Thyroid gland (tissue), 4 donors: ENCODE measurements around the gene ANKRD36B. TPM values are rescaled to one million over a fixed set of nuclear protein-coding genes. Genes with fewer than 3 reads are reported as not detected.
"Not testable (repeated sequence)": the region's sequence is repeated elsewhere in the genome, so short reads cannot be mapped to it uniquely, and the experiment has no call there.

Experiments
- DNase-seq, 2 donors: peaks; one replicate each; pipeline ENCODE4 v3.0.0-alpha.2; 2019
- H3K27ac ChIP-seq, 3 donors: fragments of 200-600 bp; sonication (generic); 1 replicate in 2 of 3; 2 replicates in 1 of 3; pipeline ENCODE4 v1.5.1; 2016 to 2019; ENCODE audit warnings: mild to moderate bottlenecking in 1 of 3, moderate library complexity in 1 of 3
- H3K27me3 ChIP-seq: fragments of 200-600 bp; sonication (generic); one replicate; pipeline ENCODE4 v1.5.1; 2019
- H3K36me3 ChIP-seq, 2 donors: fragments of 200-600 bp; sonication (generic); one replicate each; pipeline ENCODE4 v1.5.1; 2016 to 2019
- H3K4me1 ChIP-seq, 2 donors: fragments of 200-600 bp; sonication (generic); one replicate each; pipeline ENCODE4 v1.5.1; 2017 to 2019
- H3K4me3 ChIP-seq, 3 donors: fragments of 200-600 bp; sonication (generic); replicated peaks in 1 of 3; 1 replicate in 2 of 3; 2 replicates in 1 of 3; pipeline ENCODE4 v1.5.1; 2016; ENCODE audit warnings: mild to moderate bottlenecking in 1 of 3
- H3K9me3 ChIP-seq: fragments of 200-600 bp; sonication (generic); one replicate; pipeline ENCODE4 v1.5.1; 2017
- WGBS, 2 donors: methylation state at CpG; one replicate each; pipeline ENCODE4 v1.1.5; 2017; 5-methylcytosine and 5-hydroxymethylcytosine counted together
- intact Hi-C: fragments of 100-400 bp; cut with DNase I; formaldehyde crosslinking; loops from one replicate; pipeline ENCODE4 v1.15.1; 2023
- total RNA-seq, 4 donors: library from RNA; depleted of rRNA; stranded (reverse); fragments of >200 nt; gene quantifications; one replicate each; pipeline ENCODE4 v1.2.3, GENCODE V29; 2016
- TF ChIP-seq, protein P1 (sequence below), 6 experiments: fragments of 200-600 bp in 3 of 6; fragments of 450-650 bp in 3 of 6; sonication (generic) in 3 of 6; IDR thresholded peaks; one replicate each; pipeline ENCODE4 v1.5.1; 2016 to 2019; ENCODE audit warnings: antibody characterized with exemption in 6 of 6, mild to moderate bottlenecking in 2 of 6, inconsistent platforms in 1 of 6, moderate library complexity in 1 of 6

The ANKRD36B gene
- total RNA-seq, 4 donors from 2014 or later, result 26.5 to 60.1 (median 39.0) TPM

DNA sequence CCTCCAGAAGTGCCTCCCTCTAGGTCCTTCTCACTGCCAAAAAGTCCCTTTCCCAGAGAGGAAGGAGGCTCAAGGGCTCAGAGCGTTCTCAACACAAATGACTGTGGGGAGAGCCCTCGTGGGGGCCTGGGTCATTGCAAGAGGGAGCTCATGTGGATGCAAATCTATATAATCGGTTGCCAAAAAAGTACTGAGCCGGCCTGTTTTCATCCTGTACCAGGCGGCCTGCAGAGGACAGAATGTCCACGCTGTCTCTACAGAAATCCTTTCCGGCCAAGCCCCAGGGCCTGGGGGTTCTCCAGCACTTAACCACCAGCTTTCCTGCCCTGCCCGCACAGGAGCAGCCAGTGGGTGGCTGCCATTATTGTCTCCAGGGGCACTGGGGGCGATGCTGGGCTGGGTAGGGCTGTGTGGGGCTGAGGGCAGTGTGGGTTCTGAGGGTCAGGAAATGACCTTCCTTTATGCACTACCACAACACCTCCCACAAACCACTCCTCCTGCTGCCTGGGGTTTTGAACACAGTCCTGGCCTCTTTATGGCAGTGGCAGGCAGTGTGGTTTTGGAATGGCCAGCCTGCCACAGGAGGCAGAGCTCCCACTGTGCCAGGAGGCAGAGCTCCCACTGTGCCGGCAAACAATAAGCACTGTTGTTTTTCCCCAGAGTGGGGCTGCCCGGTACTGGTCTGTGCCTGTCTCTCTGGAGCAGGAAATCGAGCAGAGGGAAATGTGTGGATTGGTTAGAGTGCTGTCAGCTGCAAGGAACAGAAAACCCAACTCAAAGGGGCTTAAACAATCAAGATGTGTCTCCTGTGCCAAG is 16.1 kb upstream of the ANKRD36B start:
- H3K36me3 ChIP-seq, H3K9me3 ChIP-seq, H3K27ac ChIP-seq, H3K4me1 ChIP-seq, H3K27me3 ChIP-seq, H3K4me3 ChIP-seq, intact Hi-C loops: not testable (repeated sequence)
- WGBS, 2 donors, result no CpG with 5 or more reads among the region's 12 CpGs
- peak; percentile 6 to 7 for DNase-seq

DNA sequence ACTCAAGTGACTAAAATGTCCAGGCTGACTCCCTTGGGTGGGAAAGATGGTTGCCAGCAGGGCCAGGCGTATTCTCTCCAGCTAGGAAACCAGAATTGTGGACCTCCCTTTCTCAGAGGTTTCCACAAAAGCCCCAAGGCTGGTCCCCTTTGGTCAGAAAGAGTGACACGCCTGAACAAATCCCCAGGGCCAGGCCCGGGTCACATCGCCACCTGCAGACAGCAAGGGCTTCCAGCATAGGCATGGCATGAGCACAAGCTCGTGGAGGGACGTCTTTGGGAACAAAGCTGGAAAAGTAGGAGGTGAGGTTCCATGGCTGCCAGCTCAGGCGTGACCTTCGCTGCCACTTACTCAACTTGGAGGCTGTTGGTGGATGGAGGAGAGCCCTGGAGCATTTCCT is 15.4 kb upstream of the ANKRD36B start:
- intact Hi-C loops, DNase-seq, H3K36me3 ChIP-seq, H3K27ac ChIP-seq, H3K4me1 ChIP-seq, H3K4me3 ChIP-seq, H3K9me3 ChIP-seq, H3K27me3 ChIP-seq: not testable (repeated sequence)
- WGBS, 2 donors, result no CpG with 5 or more reads among the region's 8 CpGs

DNA sequence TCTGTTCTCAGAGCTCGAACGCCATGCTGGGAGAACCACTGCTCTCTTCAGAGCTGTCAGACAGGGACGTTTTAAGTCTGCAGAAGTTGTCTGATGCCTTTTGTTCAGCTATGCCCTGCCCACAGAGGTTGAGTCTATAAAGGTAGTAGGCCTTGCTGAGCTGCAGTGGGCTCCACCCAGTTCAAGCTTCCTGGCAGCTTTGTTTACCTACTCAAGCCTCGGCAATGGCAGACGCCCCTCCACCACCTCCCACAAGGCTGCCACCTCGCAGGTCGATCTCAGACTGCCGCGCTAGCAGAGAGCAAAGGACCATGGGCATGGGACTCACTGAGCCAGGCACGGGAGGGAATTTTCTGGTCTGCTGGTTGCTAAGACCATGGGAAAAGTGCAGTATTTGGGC is 11.9 kb upstream of the ANKRD36B start:
- H3K4me3 ChIP-seq, H3K36me3 ChIP-seq, H3K27ac ChIP-seq, H3K27me3 ChIP-seq, intact Hi-C loops, H3K9me3 ChIP-seq, DNase-seq, H3K4me1 ChIP-seq: not testable (repeated sequence)
- WGBS, 2 donors, result 89% methylated on average over 3 of the region's 10 CpGs; no CpG with 5 or more reads in 1 of the 2 donors

DNA sequence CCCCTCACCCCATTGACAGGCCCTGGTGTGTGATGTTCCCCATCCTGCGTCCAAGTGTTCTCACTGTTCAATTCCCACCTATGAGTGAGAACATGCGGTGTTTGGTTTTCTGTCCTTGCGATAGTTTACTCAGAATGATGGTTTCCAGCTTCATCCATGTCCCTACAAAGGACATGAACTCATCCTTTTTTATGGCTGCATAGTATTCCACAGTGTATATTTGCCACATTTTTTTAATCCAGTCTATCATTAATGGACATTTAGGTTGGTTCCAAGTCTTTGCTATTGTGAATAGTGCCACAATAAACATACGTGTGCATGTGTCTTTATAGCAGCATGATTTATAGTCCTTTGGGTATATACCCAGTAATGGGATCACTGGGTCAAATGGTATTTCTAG is 6.5 kb upstream of the ANKRD36B start:
- not testable (repeated sequence) for H3K27me3 ChIP-seq, H3K36me3 ChIP-seq, H3K4me1 ChIP-seq, DNase-seq, H3K4me3 ChIP-seq, H3K9me3 ChIP-seq, H3K27ac ChIP-seq
- intact Hi-C loops, result loop anchor here (10.0 kb wide), 1 partner anchor 99 kb away; no protein-coding TSS in a partner anchor
- WGBS, 2 donors, result 94 to 97% methylated on average over 4 of the region's 4 CpGs

DNA sequence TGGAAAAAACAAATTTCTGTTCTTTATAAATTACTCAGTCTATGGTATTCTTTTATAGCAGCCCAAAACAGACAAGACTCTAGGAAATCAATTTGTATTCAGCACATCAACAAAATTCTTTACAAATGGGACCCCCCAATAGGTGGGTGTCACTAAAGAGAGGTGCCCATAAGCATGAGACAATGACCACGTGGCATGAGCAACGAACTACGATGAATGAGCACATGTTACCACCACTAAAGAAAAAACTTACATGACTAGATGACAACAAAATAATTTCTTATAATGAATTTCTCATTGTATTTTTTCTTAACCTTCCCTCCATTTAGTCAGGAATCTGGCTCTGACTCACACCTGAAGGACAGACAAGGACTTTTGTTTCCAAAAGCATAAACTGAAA is 3.8 kb upstream of the ANKRD36B start:
- not testable (repeated sequence) for H3K36me3 ChIP-seq, H3K27me3 ChIP-seq, H3K4me3 ChIP-seq, DNase-seq, H3K27ac ChIP-seq, H3K4me1 ChIP-seq, H3K9me3 ChIP-seq
- intact Hi-C loops, result loop anchor here (10.0 kb wide), 1 partner anchor 101 kb away; no protein-coding TSS in a partner anchor
- 91 to 94% methylated on average over 3 of the region's 3 CpGs for WGBS, 2 donors

DNA sequence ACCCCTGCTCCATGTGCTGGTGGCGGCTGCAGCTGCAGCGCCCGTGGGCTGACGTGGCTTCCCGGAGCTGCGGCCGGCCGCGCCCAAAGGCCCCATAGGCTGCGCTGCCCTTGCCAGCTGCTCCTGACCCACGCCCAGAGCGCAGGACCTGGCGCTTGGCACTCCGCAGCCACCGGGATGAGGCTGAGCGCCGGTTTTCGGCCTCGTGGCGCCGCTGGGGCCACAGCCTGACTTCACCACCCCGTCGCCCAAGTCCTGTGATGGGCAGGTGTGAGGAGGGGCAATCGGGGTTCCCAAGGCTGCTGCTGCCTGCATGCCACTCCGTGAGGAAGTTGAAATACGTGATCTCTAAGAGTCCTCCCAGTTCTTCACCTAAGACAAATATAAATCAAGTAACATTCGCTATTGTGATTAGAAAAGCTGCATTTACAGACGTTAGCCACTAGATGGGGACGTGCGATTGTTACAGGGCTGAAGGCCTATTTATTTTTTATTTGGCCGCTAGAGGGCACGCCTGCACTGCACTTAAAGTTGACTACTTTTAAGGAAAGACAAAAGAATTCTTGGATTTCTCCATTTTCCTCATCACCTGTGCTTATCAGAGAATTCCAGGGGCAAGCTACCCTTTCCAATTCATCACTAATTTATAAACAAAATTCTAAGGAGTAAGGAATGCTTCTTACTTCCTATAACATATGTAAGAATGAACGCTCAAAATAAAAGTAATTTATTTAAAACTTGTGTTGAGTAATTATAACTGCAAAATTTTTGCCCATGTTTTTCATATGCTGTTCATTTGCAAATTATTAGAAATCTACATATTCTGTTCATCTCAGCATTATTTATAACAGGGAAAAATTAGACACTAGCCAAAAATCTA is 1.1 kb upstream of the ANKRD36B start:
- H3K36me3 ChIP-seq, result not testable (repeated sequence)
- 4 to 7% methylated on average over 10 to 18 of the region's 33 CpGs for WGBS, 2 donors

DNA sequence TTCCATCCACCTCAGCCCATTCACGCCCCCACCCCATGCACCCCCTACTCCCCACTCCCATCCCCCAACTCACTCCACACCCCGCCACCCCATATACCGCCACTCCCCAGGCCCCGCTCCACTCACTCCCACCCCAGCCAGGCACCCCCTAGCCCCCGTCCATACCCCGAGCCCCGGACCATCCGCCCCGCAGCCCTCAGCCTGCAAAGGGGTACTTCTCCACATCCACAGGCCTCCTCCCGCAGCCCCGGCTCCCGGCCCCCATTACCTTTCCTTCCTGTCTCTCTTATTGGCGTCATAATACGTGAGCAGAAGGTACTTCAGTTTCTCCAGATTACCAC is 450 bp downstream of the ANKRD36B start:
- H3K36me3 ChIP-seq, H3K4me1 ChIP-seq, DNase-seq, H3K27me3 ChIP-seq, intact Hi-C loops, H3K9me3 ChIP-seq: not testable (repeated sequence)
- peak overlapping the region; percentile 53 to 96 (median 78) for H3K27ac ChIP-seq
- 0 to 3% methylated on average over 2 to 5 of the region's 14 CpGs for WGBS, 2 donors
- peak overlapping the region in 2 of 3 donors; percentile 35 to 51 for H3K4me3 ChIP-seq

More for the DNA sequence above, 1.1 kb upstream of the ANKRD36B start:
- not testable (repeated sequence) for H3K9me3 ChIP-seq, H3K27me3 ChIP-seq, H3K4me1 ChIP-seq
- peak overlapping the region; percentile 33 to 51 (median 44) for H3K4me3 ChIP-seq
- DNase-seq, result peak; percentile 82 to 83
- TF ChIP-seq, protein P1, sequence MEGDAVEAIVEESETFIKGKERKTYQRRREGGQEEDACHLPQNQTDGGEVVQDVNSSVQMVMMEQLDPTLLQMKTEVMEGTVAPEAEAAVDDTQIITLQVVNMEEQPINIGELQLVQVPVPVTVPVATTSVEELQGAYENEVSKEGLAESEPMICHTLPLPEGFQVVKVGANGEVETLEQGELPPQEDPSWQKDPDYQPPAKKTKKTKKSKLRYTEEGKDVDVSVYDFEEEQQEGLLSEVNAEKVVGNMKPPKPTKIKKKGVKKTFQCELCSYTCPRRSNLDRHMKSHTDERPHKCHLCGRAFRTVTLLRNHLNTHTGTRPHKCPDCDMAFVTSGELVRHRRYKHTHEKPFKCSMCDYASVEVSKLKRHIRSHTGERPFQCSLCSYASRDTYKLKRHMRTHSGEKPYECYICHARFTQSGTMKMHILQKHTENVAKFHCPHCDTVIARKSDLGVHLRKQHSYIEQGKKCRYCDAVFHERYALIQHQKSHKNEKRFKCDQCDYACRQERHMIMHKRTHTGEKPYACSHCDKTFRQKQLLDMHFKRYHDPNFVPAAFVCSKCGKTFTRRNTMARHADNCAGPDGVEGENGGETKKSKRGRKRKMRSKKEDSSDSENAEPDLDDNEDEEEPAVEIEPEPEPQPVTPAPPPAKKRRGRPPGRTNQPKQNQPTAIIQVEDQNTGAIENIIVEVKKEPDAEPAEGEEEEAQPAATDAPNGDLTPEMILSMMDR (IDR thresholded peaks at IDR 0.05), result peak; percentile 84 to 100 (median 98)
- intact Hi-C loops, result loop anchor here (10.0 kb wide), 1 partner anchor 104 kb away; no protein-coding TSS in a partner anchor
- peak overlapping the region; percentile 91 to 96 (median 96) for H3K27ac ChIP-seq

DNA sequence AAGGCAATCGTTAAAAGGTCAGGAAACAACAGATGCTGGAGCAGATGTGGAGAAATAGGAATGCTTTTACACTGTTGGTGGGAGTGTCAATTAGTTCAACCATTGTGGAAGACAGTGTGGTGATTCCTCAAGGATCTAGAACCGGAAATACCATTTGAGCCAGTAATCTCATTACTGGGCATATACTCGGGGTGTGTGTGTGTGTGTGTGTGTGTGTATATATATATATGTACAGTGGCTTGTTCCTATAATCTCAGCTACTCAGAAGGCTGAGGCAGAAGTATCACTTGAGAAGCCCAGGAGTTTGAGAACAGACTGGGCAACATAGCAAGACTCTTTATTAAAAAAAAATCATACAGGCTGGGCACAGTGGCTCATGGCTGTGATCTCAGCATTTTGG is 24.0 kb downstream of the ANKRD36B start:
- intact Hi-C loops, H3K4me3 ChIP-seq, H3K27me3 ChIP-seq, H3K36me3 ChIP-seq, H3K27ac ChIP-seq, H3K9me3 ChIP-seq, H3K4me1 ChIP-seq, DNase-seq: not testable (repeated sequence)
- WGBS, 2 donors, result 81 to 92% methylated on average over 3 of the region's 3 CpGs

DNA sequence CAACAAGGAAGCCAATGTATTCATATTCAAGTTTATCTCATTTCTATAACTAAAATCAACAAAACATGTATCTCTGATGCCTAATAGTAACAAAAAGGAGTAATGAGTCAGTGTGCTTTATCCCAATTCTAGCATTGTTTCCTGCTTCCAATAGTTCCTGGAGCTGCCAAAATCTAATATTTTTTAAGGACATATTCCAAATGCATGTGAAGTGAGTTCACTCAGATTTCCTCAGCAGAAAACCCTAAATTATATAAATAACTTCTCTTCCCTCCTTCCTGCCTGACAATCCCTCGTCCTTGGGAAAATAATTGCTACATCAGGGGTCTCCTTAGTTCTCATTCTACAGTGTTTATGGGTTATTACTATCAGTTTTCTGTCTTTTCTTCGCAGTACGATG is 37.3 kb downstream of the ANKRD36B start:
- H3K4me3 ChIP-seq, intact Hi-C loops, H3K4me1 ChIP-seq, DNase-seq, H3K27ac ChIP-seq, H3K9me3 ChIP-seq, H3K27me3 ChIP-seq: not testable (repeated sequence)
- WGBS, 2 donors, result 66 to 79% methylated on average over 3 of the region's 3 CpGs
- H3K36me3 ChIP-seq, result peaks cover 3 to 19% of the 10 kb centered on the region in 2 donors

DNA sequence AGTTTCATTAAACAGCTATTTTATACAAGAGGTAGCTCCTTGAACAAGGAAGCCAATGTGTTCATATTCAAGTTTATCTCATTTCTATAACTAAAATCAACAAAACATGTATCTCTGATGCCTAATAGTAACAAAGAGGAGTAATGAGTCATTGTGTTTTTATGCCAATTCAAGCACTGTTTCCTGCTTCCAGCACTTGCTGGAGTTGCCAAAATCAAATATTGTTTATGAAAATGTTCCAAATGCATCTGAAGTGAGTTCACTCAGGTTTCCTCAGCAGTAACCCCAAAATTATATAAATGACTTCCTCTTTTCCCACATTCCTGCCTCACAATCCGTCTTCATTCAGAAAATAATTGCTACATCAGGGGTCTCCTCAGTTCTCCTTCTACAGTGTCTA is 39.2 kb downstream of the ANKRD36B start:
- H3K4me3 ChIP-seq, H3K27me3 ChIP-seq, H3K4me1 ChIP-seq, H3K9me3 ChIP-seq, H3K27ac ChIP-seq, DNase-seq, intact Hi-C loops: not testable (repeated sequence)
- 68 to 73% methylated on average over 1 of the region's 1 CpG for WGBS, 2 donors
- peaks cover 3 to 17% of the 10 kb centered on the region in 2 donors for H3K36me3 ChIP-seq

DNA sequence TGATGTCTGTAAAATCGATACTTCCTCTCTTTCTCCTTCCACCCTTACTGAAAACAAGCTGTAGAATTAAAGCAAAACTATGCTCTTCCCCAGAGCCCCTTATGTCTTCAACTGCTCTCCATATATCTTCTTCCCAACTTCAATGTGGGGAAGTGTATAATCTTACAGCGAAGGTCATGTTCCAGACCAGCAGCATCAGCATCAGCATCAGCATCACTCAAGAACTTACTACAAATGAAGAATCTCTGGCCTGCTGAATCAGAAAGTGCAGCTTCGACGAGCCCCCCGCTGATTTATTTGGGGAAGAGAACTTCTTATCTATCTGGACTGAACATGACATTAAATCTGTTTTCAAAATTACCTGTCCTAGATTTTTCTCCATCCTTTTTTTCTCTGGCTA is 40.6 kb downstream of the ANKRD36B start:
- H3K4me3 ChIP-seq, H3K4me1 ChIP-seq, H3K27ac ChIP-seq, H3K36me3 ChIP-seq, H3K9me3 ChIP-seq, H3K27me3 ChIP-seq, intact Hi-C loops, DNase-seq: not testable (repeated sequence)
- 93 to 95% methylated on average over 5 of the region's 5 CpGs for WGBS, 2 donors
